Activated T-cell treated with anti-CD3 and anti-CD28 coated beads for 48 hours (primary cell): Measurements from ENCODE around the gene TUBG1.

ENCODE experiments used
- DNase-seq: peaks from one replicate; pipeline ENCODE4 v3.0.0-alpha.2; 2020; ENCODE audit warnings: low read depth

The TUBG1 gene

DNA sequence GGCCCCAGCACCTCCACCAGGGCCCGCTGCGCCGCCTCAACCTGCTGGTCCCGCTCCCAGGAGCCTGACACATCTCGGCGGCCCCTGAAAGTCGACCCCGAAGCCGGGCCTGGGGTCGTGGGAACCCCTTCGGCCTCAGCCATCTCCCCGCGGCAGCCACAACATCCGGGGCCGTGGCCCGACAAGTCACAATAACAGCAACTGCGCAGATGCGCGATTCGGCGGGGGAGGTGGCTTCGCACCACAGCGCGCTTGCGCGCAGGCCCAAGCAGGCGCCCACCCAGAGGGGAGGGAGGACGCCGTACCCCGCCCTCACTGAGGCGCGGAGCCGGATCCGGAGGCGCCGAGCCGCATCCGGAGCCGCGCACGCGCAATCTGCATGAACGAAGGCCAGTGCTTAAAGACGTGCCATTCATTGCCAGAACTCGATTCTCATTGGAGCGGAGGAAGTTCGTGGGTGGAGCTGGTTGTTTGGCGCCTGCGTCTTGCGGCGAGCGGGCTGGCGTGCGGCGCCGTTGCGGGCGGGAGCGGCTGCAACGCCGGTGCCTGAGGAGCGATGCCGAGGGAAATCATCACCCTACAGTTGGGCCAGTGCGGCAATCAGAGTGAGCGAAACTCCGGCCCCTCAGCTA lies at the start of gene TUBG1, which contains the start of gene RETREG3:
Gene TUBG1, plus strand, starts transcription at position 502 of the 632 bp plus-strand sequence. Its CDS starts 55 bp downstream, at position 557.
Gene RETREG3, minus strand, starts transcription at position 193 of the 632 bp plus-strand sequence. Its CDS starts 50 bp downstream, at position 143.
- peak; percentile 100 for DNase-seq

DNA sequence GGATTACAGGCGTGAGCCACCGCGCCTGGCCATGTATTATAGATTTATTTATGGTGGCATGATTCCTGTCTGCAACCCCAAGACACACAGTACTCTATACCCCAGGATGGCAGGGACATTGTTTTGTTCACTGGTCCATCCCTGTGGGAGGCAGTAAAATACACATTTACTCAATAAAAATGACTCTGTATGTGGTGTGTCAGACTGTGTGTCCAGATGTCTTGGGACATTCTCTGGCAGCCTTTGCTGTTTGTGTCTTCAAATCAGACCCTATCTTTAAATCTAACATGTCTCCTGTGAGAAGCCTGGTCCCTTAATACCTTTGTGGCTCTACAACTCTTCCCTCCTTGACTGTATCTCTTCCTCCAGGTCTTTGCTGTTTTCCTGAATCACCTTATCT lies 49.2 kb upstream of the TUBG1 start:
- DNase-seq: no peak

DNA sequence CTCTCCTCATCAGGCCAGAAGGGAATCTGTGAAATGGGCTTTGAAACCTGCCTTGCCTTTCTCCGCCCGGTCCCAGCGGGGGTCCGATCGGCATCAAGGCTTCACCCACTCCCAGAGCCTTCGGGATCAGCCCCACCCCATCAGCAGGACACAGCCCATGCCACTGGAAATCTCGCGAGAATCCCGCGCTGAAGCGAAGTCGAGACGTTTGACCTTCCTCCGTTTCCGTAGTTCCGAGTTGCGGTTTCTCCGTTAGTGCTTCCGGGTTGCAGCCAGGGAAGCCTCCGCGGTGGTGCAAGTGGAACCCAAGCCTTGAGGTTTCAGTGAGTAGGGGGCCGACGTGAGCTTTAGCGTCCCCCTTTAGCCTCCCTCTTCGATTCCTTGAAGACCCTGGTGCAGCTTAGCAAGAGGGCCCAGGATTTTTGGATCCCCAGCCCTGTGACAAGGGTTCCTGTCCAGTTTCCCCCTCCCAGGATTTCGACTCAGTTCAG lies 47.5 kb upstream of the TUBG1 start, which contains the start of gene COASY:
Gene COASY, plus strand, starts transcription at position 252 of the 491 bp plus-strand sequence. CDS start 475 bp downstream, outside the sequence.
- DNase-seq: peak; percentile 89

DNA sequence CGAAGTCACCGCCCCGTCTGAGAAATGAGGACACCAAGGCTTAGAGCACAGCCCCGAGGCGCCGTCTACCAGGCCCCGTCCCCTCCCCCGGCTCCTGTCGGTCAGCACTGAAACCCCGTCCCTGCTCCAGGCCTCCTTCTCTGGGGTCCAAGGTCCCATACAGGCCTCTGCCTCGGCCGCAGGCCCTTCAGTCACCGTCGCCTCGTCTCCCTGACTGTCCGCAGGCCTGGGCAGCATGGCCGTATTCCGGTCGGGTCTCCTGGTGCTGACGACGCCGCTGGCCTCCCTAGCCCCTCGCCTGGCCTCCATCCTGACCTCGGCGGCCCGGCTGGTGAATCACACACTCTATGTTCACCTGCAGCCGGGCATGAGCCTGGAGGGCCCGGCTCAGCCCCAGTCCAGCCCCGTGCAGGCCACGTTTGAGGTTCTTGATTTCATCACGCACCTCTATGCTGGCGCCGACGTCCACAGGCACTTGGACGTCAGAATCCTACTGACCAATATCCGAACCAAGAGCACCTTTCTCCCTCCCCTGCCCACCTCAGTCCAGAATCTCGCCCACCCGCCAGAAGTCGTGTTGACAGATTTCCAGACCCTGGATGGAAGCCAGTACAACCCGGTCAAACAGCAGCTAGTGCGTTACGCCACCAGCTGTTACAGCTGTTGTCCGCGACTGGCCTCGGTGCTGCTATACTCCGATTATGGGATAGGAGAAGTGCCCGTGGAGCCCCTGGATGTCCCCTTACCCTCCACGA lies 46.9 kb upstream of the TUBG1 start:
- DNase-seq: no peak

DNA sequence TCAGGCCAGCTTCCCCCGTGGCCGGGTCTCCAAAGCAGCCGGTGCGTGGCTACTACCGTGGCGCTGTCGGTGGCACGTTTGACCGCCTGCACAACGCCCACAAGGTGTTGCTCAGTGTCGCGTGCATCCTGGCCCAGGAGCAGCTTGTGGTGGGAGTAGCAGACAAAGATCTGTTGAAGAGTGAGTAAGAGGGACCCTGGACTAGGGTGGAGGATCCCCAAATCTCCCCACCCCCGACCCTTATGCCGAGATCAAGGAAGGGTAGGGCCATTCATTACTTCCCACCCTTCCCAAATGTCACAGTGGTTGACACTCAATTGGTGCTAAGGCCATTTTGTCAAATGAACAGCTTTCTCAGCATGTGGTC lies 46.4 kb upstream of the TUBG1 start:
- no peak for DNase-seq

DNA sequence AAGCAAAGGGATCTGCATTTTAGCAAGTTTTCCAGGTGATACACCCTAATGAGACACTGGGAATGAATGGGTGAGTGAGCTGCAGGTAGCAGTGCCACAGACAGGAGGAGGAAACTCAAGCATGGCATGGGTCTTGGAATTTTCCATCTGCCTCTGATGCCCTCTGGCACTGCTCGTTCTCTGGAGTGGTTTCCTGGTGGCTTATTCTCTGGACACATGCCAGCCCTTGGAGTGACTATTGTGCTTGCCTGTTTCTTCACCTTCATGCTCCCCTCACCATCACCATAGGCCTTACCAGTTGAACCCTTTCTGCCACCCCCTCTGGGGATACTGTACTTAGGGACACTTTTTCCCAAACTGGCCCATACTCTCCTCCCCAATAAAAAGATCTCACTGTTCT lies 45.9 kb upstream of the TUBG1 start:
- DNase-seq: no peak

DNA sequence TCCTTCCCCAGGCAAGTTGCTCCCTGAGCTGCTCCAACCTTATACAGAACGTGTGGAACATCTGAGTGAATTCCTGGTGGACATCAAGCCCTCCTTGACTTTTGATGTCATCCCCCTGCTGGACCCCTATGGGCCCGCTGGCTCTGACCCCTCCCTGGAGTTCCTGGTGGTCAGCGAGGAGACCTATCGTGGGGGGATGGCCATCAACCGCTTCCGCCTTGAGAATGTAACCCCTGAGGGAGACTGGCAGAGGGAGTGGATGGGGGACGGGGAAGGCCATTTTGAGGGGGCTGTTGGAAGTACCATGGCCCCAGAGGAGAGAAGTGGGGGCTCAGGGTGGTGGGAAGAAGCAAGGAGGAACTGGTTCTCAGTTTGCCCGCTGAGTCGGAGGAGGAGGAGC lies 45.5 kb upstream of the TUBG1 start:
- no peak for DNase-seq

DNA sequence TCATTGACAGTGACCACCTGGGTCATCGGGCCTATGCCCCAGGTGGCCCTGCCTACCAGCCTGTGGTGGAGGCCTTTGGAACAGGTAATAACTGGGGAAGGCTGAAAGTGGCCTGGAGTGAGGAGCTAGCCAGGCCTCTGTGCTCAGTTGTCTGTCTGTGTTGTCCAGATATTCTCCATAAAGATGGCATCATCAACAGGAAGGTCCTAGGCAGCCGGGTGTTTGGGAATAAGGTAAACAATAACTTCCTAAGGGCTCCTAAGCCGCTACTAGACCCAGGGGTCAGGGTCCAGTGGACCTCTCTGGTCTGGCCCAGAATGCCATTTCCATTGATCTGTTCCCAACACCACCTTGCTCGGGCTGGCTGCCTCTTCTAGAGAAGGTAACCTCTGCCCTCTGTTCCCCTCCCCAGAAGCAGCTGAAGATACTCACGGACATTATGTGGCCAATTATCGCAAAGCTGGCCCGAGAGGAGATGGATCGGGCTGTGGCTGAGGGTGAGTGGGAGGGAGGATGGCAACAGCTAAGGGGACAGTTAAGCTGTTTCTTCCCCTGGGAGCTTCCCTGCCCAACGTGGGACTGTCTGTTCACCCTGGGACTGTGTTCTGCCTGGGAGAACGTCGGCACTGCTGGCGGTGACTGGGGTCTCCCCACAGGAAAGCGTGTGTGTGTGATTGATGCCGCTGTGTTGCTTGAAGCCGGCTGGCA lies 44.5 kb upstream of the TUBG1 start:
- no peak for DNase-seq

DNA sequence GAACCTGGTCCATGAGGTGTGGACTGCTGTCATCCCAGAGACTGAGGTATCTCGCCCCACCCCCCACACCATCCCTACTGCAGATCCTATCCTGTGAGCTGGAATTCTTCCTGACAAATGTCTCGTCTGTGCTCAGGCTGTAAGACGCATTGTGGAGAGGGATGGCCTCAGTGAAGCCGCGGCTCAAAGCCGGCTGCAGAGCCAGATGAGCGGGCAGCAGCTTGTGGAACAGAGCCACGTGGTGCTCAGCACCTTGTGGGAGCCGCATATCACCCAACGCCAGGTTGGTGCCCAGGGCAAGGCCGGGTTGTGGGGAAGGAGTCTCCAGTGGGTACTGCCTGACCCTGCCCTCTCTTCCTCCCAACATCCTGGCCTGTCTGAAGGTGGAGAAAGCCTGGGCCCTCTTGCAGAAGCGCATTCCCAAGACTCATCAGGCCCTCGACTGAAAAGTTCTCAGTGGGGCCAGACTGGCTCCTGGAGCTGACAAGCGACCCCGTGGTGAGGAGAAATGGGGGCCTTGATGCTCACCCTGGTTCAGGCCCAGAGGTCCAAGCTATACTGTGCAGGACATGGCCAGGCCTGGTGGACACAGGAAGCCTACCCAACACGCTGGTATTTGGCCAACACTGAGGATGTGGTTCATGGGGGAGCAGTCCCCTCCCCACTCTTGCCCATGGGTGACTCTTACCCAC lies 43.8 kb upstream of the TUBG1 start:
- no peak for DNase-seq

DNA sequence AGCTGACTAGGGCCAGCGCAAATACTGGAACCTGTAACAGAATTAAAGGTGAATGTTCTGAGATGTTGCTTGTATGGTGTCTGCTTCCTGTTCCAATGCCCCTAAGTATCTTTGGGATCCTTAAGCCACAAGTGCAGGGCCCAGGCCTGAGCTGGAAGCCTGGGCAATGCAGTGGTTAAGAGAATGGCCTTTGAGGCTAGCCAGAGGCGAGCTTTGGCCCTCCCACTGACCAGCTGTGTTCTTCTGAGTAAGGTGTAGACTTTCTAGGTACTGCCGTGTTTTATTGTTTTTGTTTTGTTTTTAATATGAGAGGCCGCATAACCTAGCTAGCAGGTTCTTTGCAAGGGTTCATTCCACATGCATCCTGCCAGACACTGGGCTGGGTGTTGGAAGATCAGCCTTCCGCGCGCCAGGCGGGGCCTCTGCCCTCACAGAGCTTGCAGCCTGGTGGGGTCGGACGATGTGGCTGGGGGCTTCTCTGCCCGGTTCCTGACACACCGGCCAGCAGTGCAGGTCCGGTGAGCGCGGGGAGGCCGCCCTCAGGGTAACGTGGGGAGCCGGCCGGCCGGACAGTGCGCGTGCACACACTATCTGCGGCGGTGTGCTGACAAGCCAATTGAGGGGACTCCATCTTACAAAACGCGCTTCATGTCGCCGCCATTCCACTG lies 43.1 kb upstream of the TUBG1 start:
- no peak for DNase-seq

DNA sequence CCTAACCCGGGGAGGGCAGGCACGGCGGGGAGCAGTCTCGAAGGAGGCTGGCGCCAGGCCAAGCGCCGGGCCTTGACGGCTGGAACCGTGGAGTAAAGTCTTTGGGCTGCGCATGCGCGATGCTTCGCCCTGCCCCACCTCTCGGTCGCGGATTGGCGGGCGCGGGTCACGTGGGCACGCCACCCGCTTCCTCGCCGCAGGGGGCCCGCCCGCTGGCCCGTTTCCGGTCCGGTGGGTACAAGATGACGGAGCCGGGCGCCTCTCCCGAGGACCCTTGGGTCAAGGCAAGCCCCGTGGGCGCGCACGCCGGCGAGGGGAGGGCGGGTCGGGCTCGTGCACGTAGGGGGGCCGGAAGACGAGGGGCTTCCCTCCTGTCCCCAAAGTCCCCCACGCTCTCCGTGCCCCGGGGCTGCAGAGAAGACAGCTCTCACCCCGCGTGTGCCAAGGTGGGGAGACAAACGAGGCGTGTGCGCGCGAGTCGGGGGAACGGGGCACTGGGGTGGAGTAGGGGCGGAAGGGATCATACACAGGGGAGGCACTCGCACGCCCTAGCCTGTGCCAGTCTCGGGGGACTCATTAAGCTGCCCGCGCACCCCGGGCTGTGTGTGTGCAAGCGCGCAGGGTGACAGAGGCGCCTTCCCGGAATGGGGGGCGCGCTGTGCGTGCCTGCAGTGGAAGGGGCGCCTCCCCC lies 42.5 kb upstream of the TUBG1 start, which contains the start of gene MLX:
Gene MLX, plus strand, starts transcription at position 218 of the 691 bp plus-strand sequence. Its CDS starts 25 bp downstream, at position 243.
- DNase-seq: peak; percentile 93

DNA sequence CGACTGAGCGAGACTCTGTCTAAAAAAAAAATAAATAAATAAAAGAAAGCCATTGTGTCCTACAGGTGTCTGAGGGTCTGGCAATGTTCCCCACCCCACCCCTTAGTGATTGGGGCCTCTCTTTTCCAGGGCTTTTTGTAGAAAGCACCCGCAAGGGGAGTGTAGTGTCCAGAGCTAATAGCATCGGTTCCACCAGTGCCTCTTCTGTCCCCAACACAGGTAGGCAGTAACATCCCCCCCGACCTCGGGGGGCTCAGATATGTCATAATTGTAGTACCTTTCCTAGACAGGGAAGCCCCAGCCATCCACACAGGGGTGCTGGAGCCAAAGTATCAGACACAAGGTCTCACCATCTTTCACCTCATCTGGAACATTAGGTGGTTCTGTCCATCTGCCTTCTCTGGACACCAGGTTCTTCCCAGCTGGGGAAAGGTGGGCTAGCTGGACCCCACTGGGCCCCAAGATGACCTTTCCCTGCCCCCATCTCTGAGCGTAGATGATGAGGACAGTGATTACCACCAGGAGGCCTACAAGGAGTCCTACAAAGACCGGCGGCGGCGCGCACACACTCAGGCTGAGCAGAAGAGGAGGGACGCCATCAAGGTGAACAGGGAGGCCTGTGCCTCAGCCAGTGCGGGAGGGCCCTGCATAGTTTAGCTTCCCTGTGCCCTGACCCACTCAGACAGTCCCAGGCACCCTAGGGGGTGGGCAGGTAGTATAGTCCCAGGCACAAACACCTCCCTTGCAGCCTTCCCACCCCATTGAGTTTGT lies 41.0 kb upstream of the TUBG1 start:
- DNase-seq: no peak

DNA sequence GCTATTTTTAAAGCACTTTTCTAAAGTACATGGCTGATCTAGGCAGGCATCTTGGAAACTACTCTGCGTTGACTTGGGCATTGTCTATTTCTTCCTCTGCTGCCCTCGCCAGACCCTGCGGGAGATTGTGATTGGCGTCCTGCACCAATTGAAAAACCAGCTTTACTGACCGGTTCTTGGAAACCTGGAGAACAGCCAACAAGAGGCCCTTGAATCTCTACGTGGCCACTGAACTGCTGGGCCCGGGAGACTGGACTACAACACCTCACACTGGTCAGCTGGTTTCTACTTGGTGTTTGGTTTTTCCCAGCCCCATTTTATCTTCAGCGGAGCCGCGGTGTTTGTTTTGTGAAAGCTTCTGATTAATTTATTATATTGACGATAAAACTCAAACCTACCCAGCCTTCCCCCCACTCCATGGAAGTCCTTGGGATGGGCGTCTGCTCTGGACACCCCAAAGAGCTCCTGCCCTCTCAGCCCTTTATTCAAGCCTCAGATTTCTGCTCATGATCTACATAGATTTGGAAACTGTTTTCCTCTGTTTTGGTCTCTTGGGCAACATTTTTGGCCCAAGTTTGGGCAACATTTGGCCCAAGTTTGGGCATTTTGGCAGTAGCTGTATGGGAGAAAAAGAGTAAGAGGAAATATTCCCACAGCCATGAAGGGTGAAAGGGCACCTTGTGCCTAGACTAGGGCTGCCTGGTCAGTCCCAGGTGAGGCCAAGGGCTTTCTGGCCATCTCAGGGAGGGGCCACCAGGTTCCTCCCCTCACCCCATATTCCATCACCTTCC lies 37.9 kb upstream of the TUBG1 start:
- no peak for DNase-seq

DNA sequence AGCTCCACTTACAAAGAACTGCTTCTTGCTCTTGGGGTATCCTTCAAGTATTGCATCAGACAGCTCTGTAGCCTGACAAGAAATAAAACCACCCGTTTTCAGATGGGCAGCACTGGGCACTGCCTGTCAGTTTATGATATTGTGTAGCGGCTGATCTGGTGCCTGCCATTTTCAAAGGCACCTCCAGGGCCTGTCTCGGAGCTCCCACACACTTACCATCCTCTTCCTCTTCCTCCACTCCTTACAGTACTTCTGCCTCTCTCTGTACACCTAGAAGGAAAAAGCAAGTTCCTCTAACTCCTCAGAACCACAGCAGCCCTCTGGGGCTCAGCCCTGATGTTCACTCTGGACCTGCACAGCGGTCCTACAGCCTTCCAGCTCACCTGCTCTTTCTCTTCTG lies 36.4 kb upstream of the TUBG1 start:
- no peak for DNase-seq

DNA sequence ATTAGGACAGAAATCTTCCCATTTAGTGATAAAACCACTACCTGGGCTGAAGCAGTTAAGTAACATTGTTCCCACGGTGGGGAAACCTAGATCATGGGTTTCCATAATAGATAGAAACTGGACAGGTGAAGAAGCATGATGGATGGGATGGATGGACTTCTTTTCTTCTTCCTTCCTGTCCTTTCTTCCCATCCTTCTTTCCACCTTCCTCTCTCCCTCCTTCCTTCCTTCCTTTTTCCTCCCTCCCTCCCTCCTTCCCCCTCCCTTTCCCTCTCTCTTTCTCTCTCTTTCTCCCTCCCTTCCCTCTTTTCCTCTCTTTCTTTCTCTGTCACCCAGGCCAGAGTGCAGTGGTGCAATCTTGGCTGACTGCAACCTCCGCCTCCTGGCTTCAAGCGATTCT lies 35.0 kb upstream of the TUBG1 start:
- DNase-seq: no peak

DNA sequence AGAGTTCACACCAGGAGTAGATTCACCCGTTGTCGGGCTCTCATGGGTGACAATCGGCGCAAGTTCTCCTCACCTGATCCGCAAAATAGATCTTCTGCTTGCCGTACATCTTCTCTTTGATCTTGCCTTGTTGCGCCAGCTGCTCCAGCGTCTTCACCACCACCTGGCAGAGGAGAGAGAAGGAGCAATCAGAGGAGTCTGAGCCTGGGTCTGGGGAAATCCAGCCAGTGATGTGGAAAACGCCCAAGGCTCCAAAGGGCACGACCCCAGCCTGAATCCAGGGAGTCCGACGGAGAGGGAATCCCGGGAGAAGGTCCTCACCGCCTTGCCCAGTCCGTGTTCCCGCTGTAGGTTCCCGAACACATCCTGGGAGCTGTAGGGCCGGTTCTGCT lies 32.3 kb upstream of the TUBG1 start:
- no peak for DNase-seq

DNA sequence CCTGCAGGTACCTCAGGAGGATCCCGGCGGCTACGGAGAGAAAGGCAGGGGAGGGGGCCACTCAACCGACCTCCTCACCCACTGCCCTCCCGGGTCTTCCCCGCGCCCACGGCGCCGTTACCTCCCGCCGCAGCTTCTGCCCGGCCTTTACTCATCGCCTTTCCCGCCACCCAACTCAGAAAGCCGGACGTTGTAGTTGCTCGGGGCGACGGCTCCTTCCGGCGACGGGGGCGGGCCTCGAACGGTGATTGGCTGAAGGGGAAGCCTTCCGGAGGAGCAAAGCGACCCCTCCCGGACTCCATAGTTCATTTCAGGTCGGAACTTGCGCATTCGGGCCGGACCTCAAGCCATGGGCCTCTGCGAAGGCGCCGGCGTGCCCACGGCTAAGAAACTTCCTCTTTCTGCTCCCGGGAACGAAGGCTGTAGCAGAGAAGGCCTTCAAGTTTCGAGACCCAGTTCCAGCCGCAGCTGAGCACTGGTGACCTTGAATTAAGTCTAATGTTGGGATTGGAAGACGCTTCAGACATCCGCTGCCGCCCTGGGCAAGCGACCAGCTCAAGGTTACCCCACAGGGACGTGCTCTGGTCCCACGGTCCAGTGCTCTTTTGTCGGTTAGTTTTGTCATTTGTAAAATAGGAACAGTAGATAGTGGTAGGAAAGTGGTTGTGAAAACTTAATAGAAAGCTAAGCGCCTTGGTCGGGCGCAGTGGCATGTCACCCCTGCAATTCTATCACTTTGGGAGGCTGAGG lies 31.8 kb upstream of the TUBG1 start, which contains the start of gene PSMC3IP:
Gene PSMC3IP, minus strand, starts transcription at position 198 of the 750 bp plus-strand sequence. Its CDS starts 43 bp downstream, at position 155.
- peak; percentile 94 for DNase-seq

DNA sequence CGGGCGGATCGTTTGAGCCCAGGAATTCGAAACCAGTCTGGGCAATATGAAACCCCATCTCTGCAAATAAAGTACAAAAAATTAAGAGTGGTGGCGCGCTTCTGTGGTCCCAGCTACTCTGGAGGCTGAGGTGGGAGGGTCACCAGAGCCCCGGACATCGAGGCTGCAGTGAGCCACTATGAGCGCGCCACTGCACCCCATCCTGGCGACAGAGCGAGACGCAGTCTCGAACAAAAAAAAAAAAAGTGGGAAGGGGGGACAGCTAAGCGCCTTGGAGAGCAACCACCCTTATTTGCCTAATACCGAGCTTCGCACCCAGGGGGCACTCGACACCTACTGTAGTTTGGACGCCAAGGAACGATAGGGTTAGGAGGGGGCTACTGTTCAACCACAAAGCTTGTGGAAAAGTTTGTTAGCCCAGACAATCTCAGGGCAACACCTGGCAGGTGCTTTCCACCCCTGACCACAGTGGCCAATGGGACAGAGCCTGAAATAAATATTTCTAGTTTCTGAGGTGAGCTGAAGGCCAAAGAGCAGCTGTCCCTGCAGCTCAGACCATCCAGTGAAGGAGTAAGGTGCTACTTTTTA lies 31.1 kb upstream of the TUBG1 start:
- DNase-seq: peak; percentile 65
